ENCODE measurements around the gene HPSE2. TPM values are rescaled to one million over a fixed set of nuclear protein-coding genes. Genes with fewer than 3 reads are reported as not detected.

The HPSE2 gene
- polyA plus RNA-seq, 1 experiment = not detected

DNA sequence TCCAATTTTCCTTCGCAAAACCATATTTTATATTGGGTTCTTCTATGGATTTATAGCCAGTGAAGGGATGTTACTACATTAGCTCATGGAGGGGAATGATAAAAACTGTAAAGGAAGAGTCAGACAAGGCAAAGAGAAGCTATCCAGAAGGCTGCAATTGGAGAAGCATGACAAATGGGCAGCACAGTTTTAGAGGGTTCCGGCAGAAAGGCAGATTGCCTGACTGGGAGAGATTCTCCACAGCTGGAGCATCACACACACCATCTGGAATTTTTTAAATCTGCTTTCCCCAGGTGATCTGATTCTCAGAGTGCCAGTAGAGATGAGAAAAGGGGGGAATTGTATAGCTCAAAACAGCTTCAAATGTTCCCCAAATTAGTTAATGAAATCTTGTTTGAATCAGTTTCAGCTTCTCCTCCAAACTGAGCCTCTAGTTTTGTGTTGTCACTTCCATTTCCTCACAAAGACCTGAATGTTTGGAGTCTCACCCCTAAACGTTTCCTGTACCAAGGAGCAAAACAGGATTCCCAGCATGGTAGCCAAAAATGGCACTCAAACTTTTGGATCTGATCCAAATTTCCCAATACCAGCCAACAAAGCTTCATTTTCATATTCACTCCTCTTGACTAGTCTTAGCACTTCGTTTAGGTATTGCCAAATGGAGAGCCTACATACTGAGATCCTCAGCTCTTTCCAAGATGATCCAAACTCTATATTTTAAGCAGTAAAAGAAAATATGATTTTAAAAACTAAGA, 177.5 kb downstream of the HPSE2 start:
- DNase-seq (ENCODE audit: low read depth, low spot score) = no peak
- ChIA-PET POLR2A (no interaction called here), CTCF (interaction anchor here (0.8 to 1.7 kb wide), 2 partner anchors 15 to 19 kb away, joined by 3 read pairs; no protein-coding TSS in a partner anchor)

DNA sequence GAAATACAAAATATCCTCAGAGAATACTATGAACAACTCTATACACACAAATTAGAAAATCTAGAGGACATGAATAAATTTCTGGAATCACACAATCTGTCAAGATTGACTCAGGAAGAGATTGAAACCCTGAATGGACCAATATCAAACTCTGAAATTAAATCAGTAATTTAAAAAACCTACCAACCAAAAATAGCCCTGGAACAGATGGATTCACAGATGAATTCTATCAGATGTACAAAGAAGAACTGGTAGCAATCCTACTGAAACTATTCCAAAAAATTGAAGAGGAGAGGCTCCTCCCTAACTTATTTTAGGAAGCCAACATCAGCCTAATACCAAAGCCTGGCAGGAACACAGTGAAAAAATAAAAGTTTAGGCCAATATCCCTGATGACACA, 190.0 kb downstream of the HPSE2 start:
- Histone ChIP-seq H3K27me3 (ENCODE audit: control insufficient read depth, insufficient read depth, low read length) (no peaks in the 10 kb centered on the region), H3K9me3 (ENCODE audit: control insufficient read depth, insufficient read depth, low read length) (peaks cover 3% of the 10 kb centered on the region; the same call in 1 of the 2 replicates), H3K4me3 (ENCODE audit: low read depth, low read length) (no peak overlapping the region), H3K27ac (ENCODE audit: low read depth, low read length) (no peak overlapping the region)
- no peak for DNase-seq (ENCODE audit: low read depth, low spot score)
- ChIA-PET POLR2A (no interaction called here), CTCF (no interaction called here)
- TF ChIP-seq, protein P1, sequence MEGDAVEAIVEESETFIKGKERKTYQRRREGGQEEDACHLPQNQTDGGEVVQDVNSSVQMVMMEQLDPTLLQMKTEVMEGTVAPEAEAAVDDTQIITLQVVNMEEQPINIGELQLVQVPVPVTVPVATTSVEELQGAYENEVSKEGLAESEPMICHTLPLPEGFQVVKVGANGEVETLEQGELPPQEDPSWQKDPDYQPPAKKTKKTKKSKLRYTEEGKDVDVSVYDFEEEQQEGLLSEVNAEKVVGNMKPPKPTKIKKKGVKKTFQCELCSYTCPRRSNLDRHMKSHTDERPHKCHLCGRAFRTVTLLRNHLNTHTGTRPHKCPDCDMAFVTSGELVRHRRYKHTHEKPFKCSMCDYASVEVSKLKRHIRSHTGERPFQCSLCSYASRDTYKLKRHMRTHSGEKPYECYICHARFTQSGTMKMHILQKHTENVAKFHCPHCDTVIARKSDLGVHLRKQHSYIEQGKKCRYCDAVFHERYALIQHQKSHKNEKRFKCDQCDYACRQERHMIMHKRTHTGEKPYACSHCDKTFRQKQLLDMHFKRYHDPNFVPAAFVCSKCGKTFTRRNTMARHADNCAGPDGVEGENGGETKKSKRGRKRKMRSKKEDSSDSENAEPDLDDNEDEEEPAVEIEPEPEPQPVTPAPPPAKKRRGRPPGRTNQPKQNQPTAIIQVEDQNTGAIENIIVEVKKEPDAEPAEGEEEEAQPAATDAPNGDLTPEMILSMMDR (IDR thresholded peaks at IDR 0.05; ENCODE audit: low read depth, low read length) = no peak

More for the DNA sequence above, 177.5 kb downstream of the HPSE2 start:
- Histone ChIP-seq H3K4me3 (ENCODE audit: low read depth, low read length) (no peak overlapping the region), H3K27ac (ENCODE audit: low read depth, low read length) (no peak overlapping the region), H3K9me3 (ENCODE audit: control insufficient read depth, insufficient read depth, low read length) (no peaks in the 10 kb centered on the region), H3K27me3 (ENCODE audit: control insufficient read depth, insufficient read depth, low read length) (no peaks in the 10 kb centered on the region)
- TF ChIP-seq, protein P1 (IDR thresholded peaks at IDR 0.05; ENCODE audit: low read depth, low read length) = no peak

DNA sequence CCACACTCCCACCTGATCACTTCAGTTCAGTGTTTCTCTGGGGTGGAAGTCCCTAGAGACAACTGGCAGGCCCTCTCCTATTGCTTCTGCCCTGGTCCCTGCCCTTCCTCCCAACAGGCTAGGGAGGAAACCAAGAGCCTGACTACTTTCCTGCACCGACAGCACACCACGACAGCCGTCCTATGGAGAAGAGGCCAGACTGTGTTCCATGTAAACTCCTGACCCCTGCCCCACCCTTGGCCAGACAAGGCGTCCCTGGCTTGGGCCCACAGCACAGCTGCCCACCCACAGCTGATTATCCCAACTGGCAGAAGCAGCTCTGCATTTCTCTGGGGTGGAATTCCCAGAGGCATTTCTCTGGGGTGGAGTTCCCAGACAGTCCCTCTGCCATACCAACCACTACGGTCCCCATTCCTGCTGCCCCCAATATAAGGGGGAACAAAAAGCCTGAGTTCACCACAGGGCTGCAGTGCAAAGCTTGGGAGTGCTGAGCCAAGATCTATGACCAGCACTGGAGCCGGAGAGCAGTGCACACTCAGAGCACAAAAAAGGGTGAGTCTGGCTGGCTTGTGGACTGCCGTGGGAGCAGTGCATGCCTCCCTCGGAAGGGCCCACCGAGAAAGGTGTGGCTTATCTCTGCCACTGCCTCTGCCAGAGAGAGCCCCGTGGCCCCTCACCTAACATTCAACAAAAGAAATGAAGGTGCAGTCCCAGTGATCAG, 193.4 kb downstream of the HPSE2 start:
- POLR2A ChIA-PET = no interaction called here
- no peak overlapping the region for H3K27ac ChIP-seq (ENCODE audit: low read depth, low read length)
- TF ChIP-seq, protein P1 (IDR thresholded peaks at IDR 0.05; ENCODE audit: low read depth, low read length) = no peak
- CTCF ChIA-PET = interaction anchor here (0.6 to 2.0 kb wide), 6 partner anchors 16 to 575 kb away, joined by 3 to 7 read pairs (median 4); no protein-coding TSS in a partner anchor
- no peaks in the 10 kb centered on the region for H3K27me3 ChIP-seq (ENCODE audit: control insufficient read depth, insufficient read depth, low read length)
- H3K9me3 ChIP-seq (ENCODE audit: control insufficient read depth, insufficient read depth, low read length) = peaks cover 3% of the 10 kb centered on the region; the same call in 1 of the 2 replicates
- DNase-seq (ENCODE audit: low read depth, low spot score) = no peak
- H3K4me3 ChIP-seq (ENCODE audit: low read depth, low read length) = no peak overlapping the region

DNA sequence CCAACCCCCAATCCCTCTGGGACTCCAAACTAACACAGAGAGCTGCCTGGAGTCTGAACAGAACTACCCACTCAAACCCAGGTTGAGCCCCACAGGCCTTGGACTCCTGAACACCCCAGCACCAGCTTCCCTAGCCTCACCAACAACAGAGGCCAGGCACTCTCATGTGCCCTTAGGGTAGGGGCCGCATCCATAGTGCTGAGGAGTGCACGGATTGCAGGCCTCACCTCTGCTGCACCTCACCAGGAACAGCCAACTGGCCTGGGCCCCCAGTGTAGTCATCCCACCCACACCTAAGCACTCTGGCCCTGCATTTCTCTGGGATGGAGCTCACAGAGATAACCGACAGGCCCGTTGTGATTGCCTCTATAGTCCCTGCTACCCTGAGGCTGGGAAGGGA, 194.2 kb downstream of the HPSE2 start:
- POLR2A ChIA-PET = no interaction called here
- Histone ChIP-seq H3K27me3 (ENCODE audit: control insufficient read depth, insufficient read depth, low read length) (no peaks in the 10 kb centered on the region), H3K27ac (ENCODE audit: low read depth, low read length) (no peak overlapping the region), H3K9me3 (ENCODE audit: control insufficient read depth, insufficient read depth, low read length) (peaks cover 3% of the 10 kb centered on the region; the same call in 1 of the 2 replicates), H3K4me3 (ENCODE audit: low read depth, low read length) (no peak overlapping the region)
- TF ChIP-seq, protein P1 (IDR thresholded peaks at IDR 0.05; ENCODE audit: low read depth, low read length) = no peak
- DNase-seq (ENCODE audit: low read depth, low spot score) = no peak
- CTCF ChIA-PET = interaction anchor here (0.6 to 2.0 kb wide), 5 partner anchors 205 to 574 kb away, joined by 3 to 7 read pairs (median 4); no protein-coding TSS in a partner anchor

DNA sequence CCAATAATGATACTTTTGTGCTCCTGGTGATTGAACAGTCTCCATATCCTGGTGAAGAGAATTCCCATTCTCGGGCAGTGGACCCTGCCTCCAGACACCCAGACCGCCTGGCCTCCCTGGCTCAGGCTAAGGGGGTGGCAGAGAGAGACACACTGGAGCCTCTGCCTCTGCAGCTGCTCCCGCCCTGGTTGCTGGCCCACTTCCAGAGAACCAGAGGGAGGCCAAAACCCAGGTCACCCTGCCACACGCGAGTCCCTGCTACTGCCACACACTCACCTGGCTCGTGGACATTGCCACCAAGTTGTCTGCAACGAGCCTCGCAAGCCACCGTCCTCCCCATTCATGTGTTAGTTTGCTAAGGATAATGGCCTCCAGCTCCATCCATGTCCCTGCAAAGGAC, 221.8 kb downstream of the HPSE2 start:
- Histone ChIP-seq H3K4me3 (ENCODE audit: low read depth, low read length) (no peak overlapping the region), H3K9me3 (ENCODE audit: control insufficient read depth, insufficient read depth, low read length) (no peaks in the 10 kb centered on the region), H3K27me3 (ENCODE audit: control insufficient read depth, insufficient read depth, low read length) (no peaks in the 10 kb centered on the region), H3K27ac (ENCODE audit: low read depth, low read length) (no peak overlapping the region)
- CTCF ChIA-PET = no interaction called here
- DNase-seq (ENCODE audit: low read depth, low spot score) = no peak
- POLR2A ChIA-PET = no interaction called here
- TF ChIP-seq, protein P1 (IDR thresholded peaks at IDR 0.05; ENCODE audit: low read depth, low read length) = no peak

Data from AG04450 (cell line).